ENCODE results near the gene FAR2.

GRCh38 chr12:29201296-29201695, 52.2 kb downstream of the FAR2 start:
- TF ChIP-seq CTCF (conservative IDR thresholded peaks at IDR 0.05; ENCODE audit: low read length): no peak
- no peak for TF ChIP-seq EZH2phosphoT487 (IDR thresholded peaks at IDR 0.05; ENCODE audit: borderline replicate concordance, low read depth, low read length)
